Breast epithelium (tissue), 3 donors: ENCODE measurements around the gene CISH.

Experiments
- POLR2AphosphoS5 ChIP-seq, 3 donors: sonication (generic); formaldehyde crosslinking; IDR thresholded peaks; one replicate each; pipeline ENCODE4 v1.6.1; 2017; ENCODE audit warnings: antibody characterized with exemption in 3 of 3
- TF ChIP-seq, protein P1 (sequence below), 3 donors: fragments of 450-650 bp; IDR thresholded peaks; one replicate each; pipeline ENCODE4 v1.5.1; 2016 to 2017; ENCODE audit warnings: antibody characterized with exemption in 3 of 3, mild to moderate bottlenecking in 3 of 3, moderate library complexity in 3 of 3

DNA sequence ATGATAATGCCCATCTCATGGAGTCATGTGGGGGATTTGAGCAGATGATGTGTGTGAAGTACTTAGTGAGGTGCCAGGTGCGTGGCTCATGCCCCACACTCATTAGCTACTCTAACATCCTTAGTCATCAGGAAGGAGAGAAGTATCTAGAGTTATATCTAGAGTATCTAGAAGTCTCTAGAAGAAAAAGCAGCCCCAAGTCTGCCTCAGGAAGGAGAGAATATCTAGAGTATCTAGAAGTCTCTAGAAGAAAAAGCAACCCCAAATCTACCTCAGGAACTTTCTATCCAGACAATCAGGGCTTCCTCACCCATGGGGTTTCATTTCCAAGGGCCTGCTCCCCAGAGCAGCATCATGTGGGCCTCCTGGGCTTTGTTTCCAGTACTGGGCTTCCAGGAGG lies 38.4 kb upstream of the CISH start:
- TF ChIP-seq, protein P1, sequence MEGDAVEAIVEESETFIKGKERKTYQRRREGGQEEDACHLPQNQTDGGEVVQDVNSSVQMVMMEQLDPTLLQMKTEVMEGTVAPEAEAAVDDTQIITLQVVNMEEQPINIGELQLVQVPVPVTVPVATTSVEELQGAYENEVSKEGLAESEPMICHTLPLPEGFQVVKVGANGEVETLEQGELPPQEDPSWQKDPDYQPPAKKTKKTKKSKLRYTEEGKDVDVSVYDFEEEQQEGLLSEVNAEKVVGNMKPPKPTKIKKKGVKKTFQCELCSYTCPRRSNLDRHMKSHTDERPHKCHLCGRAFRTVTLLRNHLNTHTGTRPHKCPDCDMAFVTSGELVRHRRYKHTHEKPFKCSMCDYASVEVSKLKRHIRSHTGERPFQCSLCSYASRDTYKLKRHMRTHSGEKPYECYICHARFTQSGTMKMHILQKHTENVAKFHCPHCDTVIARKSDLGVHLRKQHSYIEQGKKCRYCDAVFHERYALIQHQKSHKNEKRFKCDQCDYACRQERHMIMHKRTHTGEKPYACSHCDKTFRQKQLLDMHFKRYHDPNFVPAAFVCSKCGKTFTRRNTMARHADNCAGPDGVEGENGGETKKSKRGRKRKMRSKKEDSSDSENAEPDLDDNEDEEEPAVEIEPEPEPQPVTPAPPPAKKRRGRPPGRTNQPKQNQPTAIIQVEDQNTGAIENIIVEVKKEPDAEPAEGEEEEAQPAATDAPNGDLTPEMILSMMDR (IDR thresholded peaks at IDR 0.05): no peak
- no peak for TF ChIP-seq POLR2AphosphoS5 (IDR thresholded peaks at IDR 0.05)
